HG02840 (cell line): Measurements from ENCODE around the gene RTCA.
A peak's percentile ranks its signal among the peaks of the same experiment; 100 is the strongest.
"Not testable (repeated sequence)": the region's sequence is repeated elsewhere in the genome, so short reads cannot be mapped to it uniquely, and the experiment has no call there.

Experiments used
- ATAC-seq: cut with Tn5 transposase; IDR thresholded peaks from one replicate; pipeline ENCODE4 v1.9.1; 2021; ENCODE audit warnings: mild to moderate bottlenecking, moderate library complexity, moderate number of reproducible peaks; ENCODE audit not compliant: unreplicated experiment, low FRiP score

RTCA gene

DNA sequence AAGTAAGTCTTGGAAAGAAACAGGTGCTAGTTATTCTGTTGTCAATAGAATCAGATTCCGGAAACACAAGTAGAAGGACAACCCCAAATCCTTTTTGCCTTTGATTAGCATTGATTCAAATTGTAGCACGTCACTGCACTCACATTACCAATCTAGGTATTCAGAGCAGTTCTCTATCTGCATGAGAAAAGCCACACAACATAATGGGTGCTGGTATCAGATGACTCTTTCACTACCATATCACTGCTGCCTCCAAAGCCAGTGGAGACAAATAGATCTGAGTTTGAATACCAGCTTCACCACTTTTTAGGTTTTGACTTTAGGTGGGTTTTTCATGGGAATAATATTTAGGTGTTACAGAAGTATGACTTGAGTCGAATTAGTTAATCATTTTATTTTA is 38.9 kb downstream of the RTCA start:
- no peak for ATAC-seq

GRCh38 chr1:100305954-100306353 is 39.9 kb downstream of the RTCA start:
- ATAC-seq: no peak

DNA sequence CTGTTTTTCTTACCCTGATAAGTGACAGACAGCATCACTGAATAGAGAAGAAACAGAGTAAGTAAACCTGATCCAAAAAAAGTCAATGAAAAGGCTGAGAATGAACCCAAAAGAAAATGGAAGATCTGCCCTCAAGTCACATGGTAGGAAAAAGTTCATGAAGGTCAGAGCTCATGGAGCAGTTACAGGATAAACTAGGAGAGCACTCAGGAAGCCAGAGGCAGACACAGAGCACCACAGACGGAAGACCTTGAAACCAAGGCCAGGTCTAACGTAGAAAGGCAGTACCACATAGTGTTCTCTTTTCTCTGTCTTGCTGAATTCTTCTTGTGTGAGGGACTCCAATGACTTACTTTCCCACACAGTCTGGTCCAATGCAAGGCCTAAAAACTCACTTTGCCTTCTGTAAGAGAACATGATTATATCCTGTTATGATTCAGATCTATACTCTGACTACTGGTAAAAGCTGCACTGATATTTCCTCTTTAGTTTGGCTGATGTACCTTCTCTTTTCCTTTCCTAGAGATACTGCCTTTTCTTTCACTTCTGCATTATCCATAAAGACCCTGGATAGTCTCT is 40.8 kb downstream of the RTCA start:
- ATAC-seq: no peak

GRCh38 chr1:100308777-100309176 is 42.8 kb downstream of the RTCA start:
- no peak for ATAC-seq

GRCh38 chr1:100309863-100310262 is 43.8 kb downstream of the RTCA start:
- ATAC-seq: no peak

GRCh38 chr1:100313382-100313781 is 47.4 kb downstream of the RTCA start:
- no peak for ATAC-seq

DNA sequence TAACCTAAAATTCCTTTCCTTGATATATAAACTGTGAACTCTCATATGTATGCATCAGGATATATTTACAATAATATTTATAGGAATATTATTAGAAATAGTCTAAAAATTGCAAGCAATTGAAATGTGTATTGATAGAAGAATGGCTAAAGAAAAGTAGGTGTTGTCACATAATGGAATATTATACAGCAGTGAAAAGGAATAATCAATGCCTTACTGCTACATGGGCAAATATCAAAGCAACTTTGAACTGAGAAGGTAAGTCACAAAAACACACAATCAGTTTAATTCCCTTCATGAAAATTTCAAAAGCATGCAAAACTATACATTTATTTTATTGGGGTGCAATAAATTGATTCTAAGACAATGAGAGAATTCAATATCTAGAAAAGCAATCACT is 50.6 kb downstream of the RTCA start:
- ATAC-seq: no peak

DNA sequence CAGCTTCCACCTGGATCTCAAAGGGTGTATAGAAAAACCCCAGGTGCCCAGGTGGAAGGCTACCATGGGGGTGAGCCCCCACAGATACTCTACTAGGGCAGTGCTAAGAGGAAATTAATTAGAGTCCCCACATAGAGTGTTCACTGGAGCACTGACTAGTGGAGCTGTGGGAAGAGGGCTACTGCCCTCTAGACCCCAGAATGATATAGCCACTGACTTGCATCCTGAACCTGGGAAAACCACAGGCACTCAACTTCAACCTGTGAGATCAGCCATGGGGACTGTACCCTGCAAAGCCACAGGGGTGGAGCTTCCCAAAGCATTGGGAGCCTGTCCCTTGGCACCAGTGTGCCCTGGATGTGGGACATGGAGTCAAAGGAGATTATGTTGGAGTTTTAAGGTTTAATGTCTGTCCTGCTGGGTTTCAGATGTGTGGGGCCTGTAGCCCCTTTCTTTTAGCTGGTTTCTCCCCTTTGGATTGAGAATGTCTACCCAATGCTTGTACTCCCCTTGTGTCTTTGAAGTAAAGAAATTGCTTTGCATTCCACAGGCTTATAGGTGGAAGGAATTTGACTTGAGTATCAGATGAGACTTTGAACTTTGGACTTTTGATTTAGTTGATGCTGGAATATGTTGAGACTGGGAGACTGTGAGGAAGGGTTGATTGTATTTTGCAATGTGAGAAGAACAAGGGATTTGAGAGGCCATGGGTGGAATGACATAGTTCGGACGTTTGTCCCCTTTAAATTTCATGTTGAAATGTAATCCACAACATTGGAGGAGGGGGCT is 54.5 kb downstream of the RTCA start:
- ATAC-seq: no peak

GRCh38 chr1:100321100-100321493 is 55.1 kb downstream of the RTCA start:
- no peak for ATAC-seq

DNA sequence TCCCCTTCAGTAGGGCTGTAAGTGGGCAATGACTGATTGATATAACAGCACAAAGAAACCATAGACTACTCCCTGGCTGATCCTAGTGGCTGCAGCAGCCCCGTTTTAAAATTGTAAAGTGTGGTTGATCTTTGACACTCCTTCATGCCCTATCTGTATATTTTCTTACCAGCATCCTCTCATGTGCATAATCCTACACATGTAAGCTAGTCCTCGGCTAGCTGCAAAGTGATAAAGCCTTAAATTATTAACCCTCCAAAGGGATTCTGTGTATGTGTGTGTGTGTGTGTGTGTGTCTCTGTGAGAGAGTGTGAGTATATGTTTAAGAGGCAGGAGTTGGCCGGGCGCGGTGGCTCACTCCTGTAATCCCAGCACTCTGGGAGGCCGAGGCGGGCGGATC is 55.5 kb downstream of the RTCA start:
- ATAC-seq: no peak

- ATAC-seq: peak; percentile 45
These were observed 56.6 kb downstream of the RTCA start for GRCh38 chr1:100322436-100323211.

DNA sequence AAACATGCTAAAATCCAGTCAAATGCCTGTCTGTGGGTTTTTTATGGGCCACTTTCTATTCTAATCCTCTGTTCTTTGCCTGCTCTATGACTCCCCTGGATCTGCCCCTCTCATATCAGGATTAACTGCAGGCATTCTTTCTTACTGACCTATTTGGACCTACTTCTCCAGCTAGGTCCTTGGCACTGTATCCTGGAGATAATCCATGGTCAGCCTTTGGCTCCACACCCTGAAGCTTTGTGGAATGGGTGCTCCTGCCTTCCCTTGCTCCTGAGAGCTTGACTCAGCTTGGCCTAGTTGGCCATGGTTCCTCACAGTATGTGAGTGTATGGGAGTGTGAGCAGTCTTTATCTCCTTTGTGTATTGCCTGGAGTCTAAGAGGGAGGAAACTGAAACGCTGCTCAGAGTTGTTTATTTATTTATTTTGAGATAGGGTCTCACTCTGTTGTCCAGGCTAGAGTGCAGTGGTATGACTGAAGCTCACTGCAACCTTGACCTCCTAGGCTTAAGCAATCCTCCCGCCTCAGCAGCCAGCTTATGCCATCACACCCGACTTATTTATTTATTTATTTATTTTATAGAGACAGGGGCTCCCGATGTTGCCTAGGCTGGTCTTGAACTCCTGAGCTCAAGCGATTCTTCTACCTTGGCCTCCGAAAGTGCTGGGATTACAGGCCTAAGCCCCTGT is 57.5 kb downstream of the RTCA start:
- ATAC-seq: no peak

DNA sequence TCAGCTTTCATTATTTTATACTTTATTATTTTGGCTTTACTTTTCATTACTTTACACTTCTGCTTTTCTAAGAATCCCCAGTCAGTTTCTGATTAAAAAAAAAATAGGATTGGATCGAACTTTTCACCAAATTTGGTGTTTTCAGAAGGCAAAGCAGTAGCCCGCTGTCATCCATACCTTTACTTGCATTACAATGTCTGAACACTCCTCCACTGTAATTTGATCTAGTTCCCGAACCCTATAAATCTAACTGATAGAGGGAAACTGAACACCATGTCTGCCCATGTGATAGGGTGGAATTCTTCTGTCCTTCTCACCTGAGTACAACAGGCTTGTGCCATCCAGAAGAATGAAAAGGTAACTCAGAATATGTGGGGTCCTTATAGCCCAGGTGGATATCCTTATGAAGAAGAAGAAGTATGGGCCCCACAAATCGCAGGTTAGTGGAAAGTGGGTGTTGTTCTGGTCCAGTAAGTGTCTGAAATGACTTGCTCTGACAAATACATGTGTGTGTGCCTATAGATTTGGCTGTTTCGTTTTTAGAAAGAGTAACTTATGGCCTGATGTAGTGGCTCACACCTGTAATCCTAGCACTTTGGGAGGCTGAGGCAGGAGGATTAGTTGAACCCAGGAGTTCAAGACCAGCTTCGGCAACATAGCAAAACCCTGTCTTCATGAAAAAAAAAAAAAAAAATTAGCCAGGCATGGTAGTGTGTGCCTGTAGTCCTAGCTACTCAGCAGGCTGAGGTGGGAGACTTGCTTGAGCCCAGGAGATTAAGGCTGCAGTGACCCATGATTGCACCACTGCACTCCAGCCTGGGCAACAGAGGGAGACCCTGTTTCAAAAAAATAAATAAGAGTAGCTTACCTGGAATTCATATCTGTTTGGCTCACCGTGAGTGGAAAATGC is 59.7 kb downstream of the RTCA start:
- ATAC-seq: no peak

DNA sequence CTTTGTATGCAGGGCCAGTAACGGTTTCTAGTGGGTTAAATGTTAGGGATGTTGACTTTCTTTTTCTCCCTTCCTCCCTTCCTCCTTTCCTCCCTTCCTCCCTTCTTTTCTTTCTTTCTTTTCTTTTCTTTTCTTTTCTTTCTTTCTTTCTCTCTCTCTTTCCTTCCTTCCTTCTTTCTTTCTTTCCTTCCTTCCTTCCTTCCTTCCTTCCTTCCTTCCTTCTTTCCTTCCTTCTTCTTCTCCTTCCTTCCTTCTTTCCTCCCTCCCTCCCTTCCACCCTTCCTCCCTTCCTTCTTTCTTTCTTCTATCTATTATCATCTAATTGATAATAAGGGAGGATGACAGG is 60.3 kb downstream of the RTCA start:
- ATAC-seq: not testable (repeated sequence)

DNA sequence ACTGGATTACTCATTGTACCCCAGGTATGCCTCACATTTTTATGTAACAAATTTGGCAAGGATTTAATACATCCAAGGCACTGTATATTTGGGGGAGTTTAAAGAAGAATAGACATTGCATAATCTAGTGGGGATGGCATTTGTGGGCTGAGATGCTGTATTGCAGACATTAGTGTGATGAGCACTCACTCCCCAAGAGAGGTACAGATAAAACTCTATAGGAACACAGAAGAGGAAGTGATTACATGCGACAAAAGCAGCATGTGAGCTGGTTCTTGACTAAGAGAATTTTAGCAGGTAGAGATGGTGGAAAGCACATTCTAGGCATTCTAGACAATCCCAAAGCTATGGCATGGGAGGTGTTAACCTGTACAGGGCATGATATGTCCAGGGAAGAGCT is 62.1 kb downstream of the RTCA start:
- ATAC-seq: no peak

DNA sequence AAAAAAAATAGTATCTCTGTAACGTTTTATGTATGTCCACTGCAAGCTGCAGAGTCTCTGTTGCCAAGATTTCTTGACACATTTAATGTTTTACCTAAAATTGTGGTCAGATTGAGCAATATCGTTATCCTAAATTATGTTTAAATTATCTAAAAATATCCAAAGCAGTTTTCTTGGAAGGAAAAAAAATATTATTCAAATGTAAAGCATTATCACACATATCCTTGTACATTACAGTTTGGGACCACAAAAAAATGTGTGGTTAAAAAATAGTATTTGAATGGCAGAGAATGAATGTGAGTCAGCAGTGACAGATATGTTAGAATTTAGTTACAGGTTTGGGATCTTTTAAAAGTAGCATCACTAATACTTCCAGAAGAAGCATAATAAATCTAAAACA is 65.1 kb downstream of the RTCA start:
- not testable (repeated sequence) for ATAC-seq

DNA sequence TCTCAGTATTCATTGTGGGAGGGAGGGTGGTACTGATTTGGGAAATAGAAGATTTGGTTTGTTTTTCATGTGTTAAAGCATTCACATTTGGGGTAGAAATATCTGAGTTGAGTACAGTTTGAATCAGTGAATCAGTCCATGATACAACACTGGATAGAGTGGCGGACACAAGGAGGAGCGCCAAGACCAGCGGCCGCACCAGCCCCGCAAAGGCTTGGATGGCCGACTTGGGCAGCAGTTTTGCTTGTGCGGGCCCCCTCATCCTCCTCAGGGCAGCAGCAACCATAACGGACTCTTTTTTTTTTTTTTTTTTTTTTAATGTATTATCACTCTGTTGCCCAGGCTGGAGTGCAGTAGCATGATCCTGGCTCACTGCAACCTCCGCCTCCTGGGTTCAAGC is 66.3 kb downstream of the RTCA start:
- no peak for ATAC-seq

DNA sequence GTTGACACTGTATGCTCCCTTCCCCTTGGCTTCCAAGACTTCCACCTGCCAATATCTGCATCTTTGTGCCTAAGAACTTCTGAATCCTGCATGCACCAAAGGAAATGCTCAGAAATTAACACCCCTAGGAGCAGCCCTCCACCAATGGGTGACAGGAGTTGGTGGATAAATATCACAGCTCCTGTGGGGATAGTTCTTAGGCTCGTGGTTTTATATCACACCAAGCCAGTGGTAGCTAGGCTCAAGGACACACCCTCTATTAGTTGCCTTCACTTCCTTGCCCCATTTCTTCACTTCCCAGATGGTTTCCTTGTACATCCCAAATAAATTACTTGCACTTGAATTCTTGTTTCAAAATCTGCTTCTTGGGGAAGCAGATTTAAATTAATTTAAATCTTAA is 69.4 kb downstream of the RTCA start:
- ATAC-seq: no peak

DNA sequence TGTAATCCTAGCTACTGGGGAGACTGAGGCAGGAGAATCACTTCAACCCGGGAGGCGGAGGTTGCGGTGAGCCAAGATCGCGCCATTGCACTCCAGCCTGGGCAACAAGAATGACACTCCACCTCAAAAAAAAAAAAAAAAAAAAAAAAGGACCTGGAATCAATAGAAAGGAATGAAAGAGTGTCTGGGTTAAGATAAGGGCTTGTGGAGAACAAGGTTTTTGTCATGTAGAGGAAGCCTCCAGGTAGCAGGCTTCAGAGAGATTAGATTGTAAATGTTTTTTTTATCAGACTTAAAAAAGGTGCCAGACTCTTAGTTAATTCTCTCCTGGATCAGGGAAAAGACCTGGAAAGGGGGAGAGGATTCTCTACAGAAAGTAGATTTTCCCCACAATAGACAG is 71.9 kb downstream of the RTCA start:
- not testable (repeated sequence) for ATAC-seq

DNA sequence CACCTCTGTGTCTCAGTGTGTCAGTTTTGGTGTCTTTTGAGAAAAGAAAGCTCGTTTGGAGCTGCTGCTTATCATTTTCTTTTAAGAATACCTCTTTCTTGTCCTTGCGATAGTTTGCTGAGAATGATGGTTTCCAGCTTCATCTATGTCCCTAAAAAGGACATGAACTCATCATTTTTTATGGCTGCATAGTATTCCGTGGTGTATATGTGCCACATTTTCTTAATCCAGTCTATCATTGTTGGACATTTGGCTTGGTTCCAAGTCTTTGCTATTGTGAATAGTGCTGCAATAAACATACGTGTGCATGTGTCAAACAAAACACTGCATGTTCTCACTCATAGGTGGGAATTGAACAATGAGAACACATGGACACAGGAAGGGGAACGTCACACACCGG is 73.7 kb downstream of the RTCA start:
- not testable (repeated sequence) for ATAC-seq
